HG03565 (cell line): Measurements from ENCODE around the gene SETBP1.

ENCODE experiments used
- ATAC-seq: cut with Tn5 transposase; IDR thresholded peaks from one replicate; pipeline ENCODE4 v1.9.1; 2021; ENCODE audit warnings: mild to moderate bottlenecking, moderate library complexity; ENCODE audit not compliant: unreplicated experiment

The SETBP1 gene

GRCh38 chr18:44837482-44838180 is 156.9 kb downstream of the SETBP1 start:
- ATAC-seq = no peak

- peak; percentile 97 for ATAC-seq
Measured at GRCh38 chr18:44838971-44839666, 158.4 kb downstream of the SETBP1 start.

- no peak for ATAC-seq
Measured at GRCh38 chr18:44840058-44840790, 159.5 kb downstream of the SETBP1 start.

GRCh38 chr18:44841221-44841620 is 160.5 kb downstream of the SETBP1 start:
- no peak for ATAC-seq

DNA sequence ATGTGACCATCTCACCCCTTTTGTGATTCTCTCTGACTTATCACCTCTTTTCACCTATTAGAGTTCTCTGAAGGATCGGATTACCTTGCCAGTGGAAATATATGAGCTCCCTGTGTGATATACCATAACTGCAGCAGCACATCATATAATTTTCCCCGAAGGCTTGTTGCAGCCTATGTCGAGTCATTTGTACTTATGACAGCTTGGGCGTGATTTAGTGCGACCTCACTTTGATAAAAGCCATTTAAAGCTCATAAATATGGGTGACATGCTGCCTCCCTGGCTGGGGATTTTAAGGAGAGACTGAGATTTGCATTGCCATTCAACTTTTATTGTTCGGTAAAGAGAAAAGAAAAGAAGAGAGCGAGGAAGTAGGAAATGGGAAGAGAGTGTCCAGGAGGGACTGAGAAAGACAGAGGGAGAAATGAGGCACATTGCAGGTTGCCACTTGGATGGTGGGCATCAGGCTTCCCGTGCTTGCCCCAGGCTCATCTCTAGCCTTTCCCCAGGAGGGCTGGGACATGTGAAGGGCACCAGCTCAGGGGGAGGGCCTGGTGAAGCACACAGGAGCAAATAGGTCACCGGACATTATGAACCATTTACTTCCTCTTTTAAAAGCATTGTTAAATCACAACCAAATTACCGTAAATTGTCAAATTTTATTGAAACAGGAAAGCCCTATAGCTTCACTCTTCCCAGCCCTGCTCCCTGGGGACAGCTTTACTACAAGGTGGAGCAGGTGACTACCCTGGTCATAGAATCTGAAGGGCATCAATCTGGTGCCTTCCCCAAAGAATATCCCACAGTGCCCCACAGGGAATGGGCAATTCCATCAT is 161.3 kb downstream of the SETBP1 start:
- no peak for ATAC-seq

- no peak for ATAC-seq
Measured at GRCh38 chr18:44842588-44843412, 162.1 kb downstream of the SETBP1 start.

- ATAC-seq = no peak
Measured at GRCh38 chr18:44844486-44844885, 163.8 kb downstream of the SETBP1 start.

DNA sequence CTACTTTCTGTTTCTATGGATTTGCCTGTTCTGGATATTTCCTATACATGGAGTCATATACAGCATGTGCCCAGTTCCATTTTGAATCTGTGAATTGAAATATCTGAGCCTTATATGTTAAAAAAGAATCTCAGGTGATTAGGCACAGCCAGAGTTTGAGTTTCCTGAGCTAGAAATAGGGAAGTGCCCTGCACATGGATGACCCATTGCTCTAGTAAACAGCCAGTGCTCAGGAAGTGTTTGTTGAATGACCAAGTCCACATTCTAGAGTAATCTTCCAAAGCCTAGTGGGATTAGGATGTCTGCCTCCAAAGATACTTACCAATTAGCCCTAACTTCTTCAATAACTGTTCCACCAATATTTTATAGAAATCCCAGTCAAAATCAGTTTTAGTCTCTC is 165.8 kb downstream of the SETBP1 start:
- no peak for ATAC-seq

- ATAC-seq = no peak
Measured at GRCh38 chr18:44848644-44849335, 168.1 kb downstream of the SETBP1 start.

DNA sequence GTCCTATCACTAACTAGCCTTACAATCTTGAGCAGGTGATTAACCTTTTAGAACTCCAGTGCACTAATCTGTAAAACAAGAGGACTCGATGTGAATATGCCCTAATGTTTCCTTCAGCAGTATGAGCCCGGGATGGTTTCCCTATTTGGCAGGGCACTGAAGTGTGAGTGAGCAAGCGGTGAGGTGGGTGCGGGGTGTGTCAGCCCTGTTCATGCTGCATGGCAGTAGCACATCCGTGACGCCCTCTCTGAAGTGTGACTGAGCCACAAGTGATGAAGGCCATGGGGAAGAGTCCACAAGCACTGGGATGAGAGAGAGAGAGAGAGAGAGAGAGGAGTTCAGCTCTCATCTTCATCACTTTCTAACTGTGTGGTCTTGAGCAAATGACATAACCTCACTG is 168.7 kb downstream of the SETBP1 start:
- ATAC-seq = no peak

DNA sequence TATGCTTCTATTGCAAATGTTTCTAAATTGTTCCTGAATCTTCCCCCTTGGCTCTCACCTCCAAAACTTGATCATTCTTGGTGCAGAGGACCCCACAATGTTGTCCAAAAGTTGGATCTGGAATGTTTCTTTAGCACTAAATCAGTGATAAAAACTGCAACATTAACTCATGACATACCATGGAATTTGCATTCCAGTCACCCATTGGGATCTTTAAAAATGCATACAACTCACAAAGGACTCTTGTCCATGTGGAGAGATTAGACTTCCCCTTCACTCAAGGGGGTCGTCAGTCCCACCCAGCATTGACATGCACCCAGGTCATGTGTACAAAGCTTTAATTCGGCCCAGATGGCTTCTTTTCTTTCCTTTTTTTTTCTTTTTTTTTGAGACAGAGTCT is 169.3 kb downstream of the SETBP1 start:
- ATAC-seq = no peak

DNA sequence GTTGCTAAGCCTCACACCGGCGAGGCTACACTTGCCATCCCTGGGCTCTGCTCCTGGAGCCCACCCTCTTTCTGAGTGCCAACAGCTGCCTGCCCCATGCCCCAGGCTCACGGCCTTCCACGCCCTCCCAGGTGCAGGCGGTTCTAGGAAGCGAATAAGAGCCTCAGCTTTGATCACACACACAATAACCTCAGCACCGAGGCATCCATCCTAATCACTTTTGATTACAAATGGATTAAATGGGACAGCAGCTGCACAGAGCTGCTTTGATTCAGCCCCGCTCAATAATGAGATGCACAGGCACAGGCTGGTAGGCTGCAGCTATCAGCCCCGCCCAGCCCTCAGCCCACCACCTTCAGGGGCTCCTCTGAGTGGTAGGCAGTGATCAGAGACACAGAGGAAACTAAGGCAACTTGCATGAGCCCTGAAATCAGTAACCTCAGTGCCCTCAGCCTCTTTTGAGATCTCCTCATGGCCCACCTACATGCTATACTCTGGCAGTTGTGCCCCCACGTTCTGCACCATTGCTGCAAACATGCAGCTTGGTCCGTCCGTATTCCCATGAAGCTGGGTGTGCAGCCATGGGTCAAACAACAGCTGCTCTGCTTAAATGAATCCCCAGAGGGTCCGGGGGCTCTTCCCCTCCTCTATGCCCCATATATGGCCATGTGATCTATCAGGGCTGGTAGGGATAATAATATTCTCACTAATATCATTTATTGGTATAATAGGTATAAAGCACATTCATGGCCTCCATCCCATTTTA is 171.4 kb downstream of the SETBP1 start:
- no peak for ATAC-seq

GRCh38 chr18:44852818-44853217 is 172.1 kb downstream of the SETBP1 start:
- ATAC-seq = no peak

DNA sequence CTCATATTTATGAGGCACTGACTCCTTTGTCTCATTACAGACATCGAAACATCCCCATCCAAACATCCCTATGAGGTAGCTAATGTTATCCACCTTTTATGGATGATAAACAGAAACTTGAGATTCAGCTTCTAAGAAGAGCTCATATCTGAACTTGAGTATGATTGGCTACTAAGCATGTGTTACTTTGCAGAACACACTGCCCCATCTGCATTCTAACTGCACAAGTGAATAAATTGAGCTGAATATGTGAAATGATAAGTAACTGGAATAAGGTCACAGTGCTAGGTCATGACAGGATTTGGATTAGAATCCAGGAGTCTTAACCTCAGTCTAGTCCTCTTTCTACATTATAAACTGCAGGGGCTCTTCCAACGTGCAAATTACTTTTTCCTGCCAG is 172.7 kb downstream of the SETBP1 start:
- ATAC-seq = no peak

GRCh38 chr18:44855681-44856080 is 175.0 kb downstream of the SETBP1 start:
- no peak for ATAC-seq

DNA sequence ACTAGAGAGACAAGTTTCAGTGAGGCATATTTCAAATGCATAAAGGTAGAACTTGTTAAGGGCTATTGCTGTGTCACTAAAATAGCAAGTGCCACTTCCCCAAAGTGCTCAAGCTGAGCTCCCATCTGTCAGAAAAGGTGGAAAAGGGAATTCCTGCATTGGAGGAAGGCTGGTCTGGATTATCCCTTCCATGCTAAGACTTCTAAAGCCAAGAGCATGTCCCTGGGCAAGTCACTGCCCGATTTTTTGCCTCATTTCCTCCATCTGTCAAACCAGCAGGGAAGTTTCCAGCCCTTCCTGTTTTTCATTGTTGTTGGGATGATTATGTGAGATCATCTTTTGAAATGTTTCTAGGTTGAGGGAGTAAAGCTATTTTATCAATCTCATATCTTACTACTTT is 175.5 kb downstream of the SETBP1 start:
- ATAC-seq = no peak

DNA sequence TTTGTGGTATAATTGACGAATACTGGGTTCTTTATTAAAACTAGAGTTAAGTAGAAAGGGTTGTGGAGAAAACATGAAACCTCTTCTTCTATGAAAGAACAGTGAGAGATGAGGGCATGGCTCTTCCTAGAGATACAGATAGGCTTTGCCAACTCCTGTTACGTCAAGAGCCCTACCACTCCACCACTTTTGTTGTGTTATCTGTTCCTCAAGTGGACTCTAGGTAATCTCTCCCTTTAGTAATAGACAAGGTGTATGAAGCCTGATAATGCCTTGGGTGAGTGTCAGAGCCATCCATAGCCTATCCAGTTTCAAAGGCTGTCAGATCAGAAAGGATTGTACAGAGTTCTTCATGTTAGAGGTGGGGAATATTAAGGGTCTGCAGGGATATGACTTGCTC is 176.4 kb downstream of the SETBP1 start:
- no peak for ATAC-seq

GRCh38 chr18:44857744-44858491 is 177.2 kb downstream of the SETBP1 start:
- no peak for ATAC-seq
